ENCODE results near the gene OXCT2. TPM values are rescaled to one million over a fixed set of nuclear protein-coding genes. Genes with fewer than 3 reads are reported as not detected.

Gene OXCT2
- total and polyA plus RNA-seq, 8 donors = 0.15 to 0.82 (median 0.38) TPM; not detected in 1

- ATAC-seq = no peak
- no peaks in the 10 kb centered on the region for H3K36me3 ChIP-seq
- H3K27me3 ChIP-seq = peaks cover 14 to 46% of the 10 kb centered on the region in 2 donors
- no peak overlapping the region for H3K4me3 ChIP-seq
- TF ChIP-seq CTCF (IDR thresholded peaks at IDR 0.05) = no peak
- no peak for DNase-seq
- intact Hi-C loops (cut with DNase I) = no loop called here
- no peaks in the 10 kb centered on the region for H3K9me3 ChIP-seq
- no peak overlapping the region for H3K27ac ChIP-seq
- H3K4me1 ChIP-seq = no peaks in the 10 kb centered on the region
These were observed 48.7 kb downstream of the OXCT2 start for GRCh38 chr1:39722495-39722894.

GRCh38 chr1:39721664-39722063 lies 49.5 kb downstream of the OXCT2 start:
- no peaks in the 10 kb centered on the region for H3K4me1 ChIP-seq
- no peaks in the 10 kb centered on the region for H3K36me3 ChIP-seq
- H3K9me3 ChIP-seq = no peaks in the 10 kb centered on the region
- intact Hi-C loops (cut with DNase I) = no loop called here
- H3K27ac ChIP-seq = no peak overlapping the region
- TF ChIP-seq CTCF (IDR thresholded peaks at IDR 0.05) = no peak
- no peak overlapping the region for H3K4me3 ChIP-seq
- H3K27me3 ChIP-seq = peaks cover 9 to 46% of the 10 kb centered on the region in 2 donors
- no peak for DNase-seq
- ATAC-seq = no peak

GRCh38 chr1:39720094-39720999 lies 50.8 kb downstream of the OXCT2 start:
- TF ChIP-seq CTCF (IDR thresholded peaks at IDR 0.05) = peak; percentile 43 to 62
- peak in 2 of 4 donors; percentile 56 to 69 for DNase-seq
- intact Hi-C loops (cut with DNase I) = no loop called here

More at GRCh38 chr1:39720094-39720999, 50.8 kb downstream of the OXCT2 start:
- Histone ChIP-seq H3K27me3 (peaks cover 0 to 39% of the 10 kb centered on the region in 2 donors), H3K4me3 (no peak overlapping the region), H3K4me1 (no peaks in the 10 kb centered on the region), H3K9me3 (no peaks in the 10 kb centered on the region), H3K27ac (no peak overlapping the region), H3K36me3 (no peaks in the 10 kb centered on the region)
- ATAC-seq = peak; percentile 88

Other genes starting within 250 kb of the OXCT2 start
- 100 to 1,000 TPM; 226 to 232 TPM for gene PABPC4, start 194.6 kb downstream of the OXCT2 start, total RNA-seq
- 100 to 1,000 TPM; 183 to 224 (median 199) TPM for gene PABPC4, start 194.6 kb downstream of the OXCT2 start, polyA plus RNA-seq (ENCODE audit: insufficient read length in 6 of 6)
- 10 to 100 TPM; 12.6 to 16.0 TPM for gene HEYL, start 131.7 kb downstream of the OXCT2 start, total RNA-seq
- 10 to 100 TPM; 29.2 to 42.8 (median 31.7) TPM for gene HEYL, start 131.7 kb downstream of the OXCT2 start, polyA plus RNA-seq (ENCODE audit: insufficient read length in 6 of 6)
- 1 to 10 TPM in 1 of 2 donors, under 1 TPM in 1; 0.42 to 8.9 TPM for gene NT5C1A, start 99.2 kb downstream of the OXCT2 start, total RNA-seq
- gene NT5C1A, start 99.2 kb downstream of the OXCT2 start, polyA plus RNA-seq (ENCODE audit: insufficient read length in 6 of 6) = under 1 TPM in 3 of 6 donors, not detected in 3; 0.21 to 0.24 (median 0.24) TPM
- 1 to 10 TPM in 1 of 2 donors, under 1 TPM in 1; 0.31 to 1.9 TPM for gene HPCAL4, start 79.9 kb downstream of the OXCT2 start, total RNA-seq
- under 1 TPM; 0.04 to 0.23 (median 0.14) TPM for gene HPCAL4, start 79.9 kb downstream of the OXCT2 start, polyA plus RNA-seq (ENCODE audit: insufficient read length in 6 of 6)
- 10 to 100 TPM; 34.2 to 36.3 TPM for gene PPIE, start 32.5 kb downstream of the OXCT2 start, total RNA-seq
- 10 to 100 TPM; 66.4 to 74.9 (median 69.3) TPM for gene PPIE, start 32.5 kb downstream of the OXCT2 start, polyA plus RNA-seq (ENCODE audit: insufficient read length in 6 of 6)
- 1 to 10 TPM; 2.1 to 2.8 TPM for gene BMP8B, start 17.5 kb upstream of the OXCT2 start, total RNA-seq
- gene BMP8B, start 17.5 kb upstream of the OXCT2 start, polyA plus RNA-seq (ENCODE audit: insufficient read length in 6 of 6) = 1 to 10 TPM; 1.0 to 2.3 (median 1.6) TPM
- gene TRIT1, start 112.2 kb upstream of the OXCT2 start, total RNA-seq = 10 to 100 TPM; 10.5 to 13.1 TPM
- 10 to 100 TPM; 36.3 to 51.4 (median 38.8) TPM for gene TRIT1, start 112.2 kb upstream of the OXCT2 start, polyA plus RNA-seq (ENCODE audit: insufficient read length in 6 of 6)
- gene MYCL, start 130.6 kb upstream of the OXCT2 start, total RNA-seq = 1 to 10 TPM; 2.7 to 4.3 TPM
- 10 to 100 TPM in 5 of 6 donors, 1 to 10 TPM in 1; 8.1 to 12.9 (median 11.9) TPM for gene MYCL, start 130.6 kb upstream of the OXCT2 start, polyA plus RNA-seq (ENCODE audit: insufficient read length in 6 of 6)
- 100 to 1,000 TPM in 1 of 2 donors, 10 to 100 TPM in 1; 98.0 to 114 TPM for gene MFSD2A, start 183.8 kb upstream of the OXCT2 start, total RNA-seq
- 100 to 1,000 TPM in 5 of 6 donors, 10 to 100 TPM in 1; 56.3 to 214 (median 173) TPM for gene MFSD2A, start 183.8 kb upstream of the OXCT2 start, polyA plus RNA-seq (ENCODE audit: insufficient read length in 6 of 6)